GM12878 (cell line): ENCODE results near the gene TSHR. TPM values are rescaled to one million over a fixed set of nuclear protein-coding genes. Genes with fewer than 3 reads are reported as not detected.

Experiments used
- ATAC-seq: fragments of 200-7000 bp; cut with Tn5 transposase; 3 replicates; pipeline ENCODE4 v1.9.1; 2020; ENCODE audit warnings: mild to moderate bottlenecking, moderate library complexity
- BruUV-seq: library from RNA; stranded (reverse); fragments of 400-500 nt; replicated peaks from 2 replicates; lab custom pipeline; 2021; lab: Mats Ljungman, UMichigan
- CTCF ChIA-PET: fragments of 300-600 bp; sonication (Branson Sonifier 250); formaldehyde crosslinking; extraction: SDS; loops from one replicate; lab custom pipeline; 2021; ENCODE audit warnings: inconsistent platforms; lab: Yijun Ruan, JAX
- POLR2A ChIA-PET: fragments of 350-600 bp; formaldehyde crosslinking; extraction: SDS; loops from one replicate; lab custom pipeline; 2021; ENCODE audit warnings: inconsistent platforms; lab: Charles Lee
- RAD21 ChIA-PET: fragments of 300-600 bp; sonication (Branson Sonifier 250); formaldehyde crosslinking; loops from one replicate; lab custom pipeline; 2023; ENCODE audit warnings: antibody characterized with exemption; ENCODE audit not compliant: unreplicated experiment; lab: Charles Lee
- SMC1A ChIA-PET: fragments of 300-600 bp; sonication (Branson Sonifier 250); formaldehyde crosslinking; loops from one replicate; lab custom pipeline; 2023; ENCODE audit not compliant: unreplicated experiment, uncharacterized antibody; lab: Charles Lee
- DNase-seq: peaks from one replicate; pipeline ENCODE4 v3.0.0-alpha.2; 2011; ENCODE audit warnings: low read depth, low spot score
- FAIRE-seq: peaks from 3 replicates; lab custom pipeline; 2011; peaks lifted over from hg19 to GRCh38; lab: Jason Lieb, UNC
- H2AFZ ChIP-seq: 2 replicates; pipeline ENCODE4 v1.6.0; 2011; ENCODE audit warnings: low read depth, low read length, control low read depth; ENCODE audit not compliant: control insufficient read depth
- H3K27ac ChIP-seq: 2 replicates; pipeline ENCODE4 v1.5.1; 2011; ENCODE audit warnings: control low read depth; ENCODE audit not compliant: control insufficient read depth, insufficient read depth
- H3K27me3 ChIP-seq, 2 experiments: replicated peaks in 1 of 2; 2 replicates each; pipeline versions ENCODE4 v1.6.0 to v1.6.1; 2011; ENCODE audit warnings: low read length in 1 of 2; ENCODE audit not compliant: control insufficient read depth in 2 of 2, insufficient read depth in 2 of 2
- H3K36me3 ChIP-seq, 2 experiments: 2 replicates each; pipeline ENCODE4 v1.5.1; 2011; ENCODE audit warnings: low read length in 1 of 2; ENCODE audit not compliant: control insufficient read depth in 2 of 2, insufficient read depth in 2 of 2
- H3K4me1 ChIP-seq: 2 replicates; pipeline ENCODE4 v1.6.1; 2011; ENCODE audit warnings: mild to moderate bottlenecking, low read length, moderate library complexity, mixed read lengths; ENCODE audit not compliant: control insufficient read depth, insufficient read depth
- H3K4me2 ChIP-seq: 2 replicates; pipeline ENCODE4 v1.6.0; 2011; ENCODE audit warnings: control low read depth; ENCODE audit not compliant: control insufficient read depth, insufficient read depth
- H3K4me3 ChIP-seq: fragments of 200-600 bp; sonication (generic); 2 replicates; pipeline ENCODE4 v1.5.1; 2016
- H3K79me2 ChIP-seq: 2 replicates; pipeline ENCODE4 v1.6.0; 2011; ENCODE audit warnings: low read length; ENCODE audit not compliant: control insufficient read depth, insufficient read depth
- H3K9ac ChIP-seq: 2 replicates; pipeline ENCODE4 v1.8.0; 2011; ENCODE audit warnings: low read length, control low read depth, mixed read lengths; ENCODE audit not compliant: control insufficient read depth, insufficient read depth
- H3K9me3 ChIP-seq: replicated peaks from 3 replicates; pipeline ENCODE4 v1.5.1; 2011; ENCODE audit warnings: mild to moderate bottlenecking, low read length; ENCODE audit not compliant: control insufficient read depth, insufficient read depth
- H4K20me1 ChIP-seq: 2 replicates; pipeline ENCODE4 v1.6.0; 2011; ENCODE audit not compliant: control insufficient read depth, insufficient read depth
- ESRRA ChIP-seq: IDR thresholded peaks from 2 replicates; pipeline ENCODE4 v1.6.1; 2012; ENCODE audit warnings: mild to moderate bottlenecking, low read length, improper control_type of control experiment
- FOS ChIP-seq: IDR thresholded peaks from 3 replicates; pipeline ENCODE4 v1.6.1; 2011; ENCODE audit warnings: borderline replicate concordance; ENCODE audit not compliant: insufficient read length; ENCODE audit errors: extremely low read depth
- IRF4 ChIP-seq: IDR thresholded peaks from 2 replicates; pipeline ENCODE4 v1.6.1; 2011; ENCODE audit warnings: low read depth, low read length
- LARP7 ChIP-seq: fragments of 450-650 bp; IDR thresholded peaks from 2 replicates; pipeline ENCODE4 v1.6.1; 2017; ENCODE audit warnings: mild to moderate bottlenecking
- NKRF ChIP-seq: fragments of 450-650 bp; conservative IDR thresholded peaks from 2 replicates; pipeline ENCODE4 v1.6.1; 2017; ENCODE audit warnings: mild to moderate bottlenecking, moderate library complexity
- RELB ChIP-seq: fragments of 450-650 bp; IDR thresholded peaks from 2 replicates; pipeline ENCODE4 v1.6.1; 2017; ENCODE audit warnings: low read depth, mild to moderate bottlenecking, moderate library complexity
- SMAD1 ChIP-seq: fragments of 450-650 bp; IDR thresholded peaks from 2 replicates; pipeline ENCODE4 v1.6.1; 2018; ENCODE audit warnings: mild to moderate bottlenecking, low read depth; ENCODE audit not compliant: partially characterized antibody
- WGBS: methylation state at CpG from one replicate; pipeline ENCODE4 v1.1.6; 2016; ENCODE audit warnings: low lambda C conversion rate; ENCODE audit not compliant: insufficient replicate concordance, insufficient coverage; ENCODE audit errors: missing lambda C conversion rate; 5-methylcytosine and 5-hydroxymethylcytosine counted together
- in situ Hi-C: fragments of 300-500 bp; cut with MboI; formaldehyde crosslinking; loops from 9 replicates; pipeline ENCODE4 v1.14.3; 2018; ENCODE audit warnings: mixed read lengths
- intact Hi-C: fragments of 100-400 bp; cut with micrococcal nuclease; formaldehyde crosslinking; loops from one replicate; pipeline ENCODE4 v1.14.2; 2022; ENCODE audit not compliant: unreplicated experiment
- polyA plus RNA-seq, 11 experiments: library from polyadenylated mRNA; depleted of rRNA in 4 of 11; unstranded in 6 of 11; stranded (reverse) in 5 of 11; fragments of >200 nt; fragmentation: Nextera tagmentation in 4 of 11; fragmentation: Illumina TruSeq in 1 of 11; extraction: Ambion mirVana in 4 of 11; extraction: Trizol in 1 of 11; gene quantifications; 1 replicate in 1 of 11; 2 replicates in 10 of 11; pipeline versions ENCODE4 v1.2.1 to v1.2.3, GENCODE V29; 2011 to 2016; ENCODE audit warnings: inconsistent platforms in 2 of 11, missing spikeins in 2 of 11, low read depth in 1 of 11
- total RNA-seq, 4 experiments: library from RNA; depleted of rRNA in 3 of 4; stranded (reverse); fragments of >200 nt in 3 of 4; fragmentation: Illumina TruSeq in 1 of 4; extraction: Trizol in 1 of 4; gene quantifications; 2 replicates each; pipeline versions ENCODE4 v1.2.1 to v1.2.3, GENCODE V29; 2013 to 2021
- TF ChIP-seq, protein P1 (sequence below): fragments of 450-650 bp; IDR thresholded peaks from 2 replicates; pipeline ENCODE4 v1.6.1; 2018; ENCODE audit warnings: mild to moderate bottlenecking, low read depth, moderate library complexity; ENCODE audit not compliant: partially characterized antibody
- TF ChIP-seq, protein P2 (sequence below): IDR thresholded peaks from 2 replicates; pipeline ENCODE4 v1.6.1; 2012; ENCODE audit warnings: mild to moderate bottlenecking, low read depth, low read length

The TSHR gene
- total and polyA plus RNA-seq, 10 of the 15 experiments (the other 5 are each of a cell fraction or from before 2014, with no cell fraction given): 0.06 to 0.31 TPM; not detected in 8

GRCh38 chr14:81031488-81031887, 76.1 kb downstream of the TSHR start (continued):
- TF ChIP-seq, protein P1, sequence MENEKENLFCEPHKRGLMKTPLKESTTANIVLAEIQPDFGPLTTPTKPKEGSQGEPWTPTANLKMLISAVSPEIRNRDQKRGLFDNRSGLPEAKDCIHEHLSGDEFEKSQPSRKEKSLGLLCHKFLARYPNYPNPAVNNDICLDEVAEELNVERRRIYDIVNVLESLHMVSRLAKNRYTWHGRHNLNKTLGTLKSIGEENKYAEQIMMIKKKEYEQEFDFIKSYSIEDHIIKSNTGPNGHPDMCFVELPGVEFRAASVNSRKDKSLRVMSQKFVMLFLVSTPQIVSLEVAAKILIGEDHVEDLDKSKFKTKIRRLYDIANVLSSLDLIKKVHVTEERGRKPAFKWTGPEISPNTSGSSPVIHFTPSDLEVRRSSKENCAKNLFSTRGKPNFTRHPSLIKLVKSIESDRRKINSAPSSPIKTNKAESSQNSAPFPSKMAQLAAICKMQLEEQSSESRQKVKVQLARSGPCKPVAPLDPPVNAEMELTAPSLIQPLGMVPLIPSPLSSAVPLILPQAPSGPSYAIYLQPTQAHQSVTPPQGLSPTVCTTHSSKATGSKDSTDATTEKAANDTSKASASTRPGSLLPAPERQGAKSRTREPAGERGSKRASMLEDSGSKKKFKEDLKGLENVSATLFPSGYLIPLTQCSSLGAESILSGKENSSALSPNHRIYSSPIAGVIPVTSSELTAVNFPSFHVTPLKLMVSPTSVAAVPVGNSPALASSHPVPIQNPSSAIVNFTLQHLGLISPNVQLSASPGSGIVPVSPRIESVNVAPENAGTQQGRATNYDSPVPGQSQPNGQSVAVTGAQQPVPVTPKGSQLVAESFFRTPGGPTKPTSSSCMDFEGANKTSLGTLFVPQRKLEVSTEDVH: no peak
- TF ChIP-seq FOS (no peak), IRF4 (no peak), LARP7 (no peak), ESRRA (no peak)

- Histone ChIP-seq H2AFZ (no peak overlapping the region), H3K9me3 (no peaks in the 10 kb centered on the region), H3K4me1 (no peaks in the 10 kb centered on the region), H3K27ac (no peak overlapping the region), H3K36me3 (no peaks in the 10 kb centered on the region), H3K27me3 (no peaks in the 10 kb centered on the region), H4K20me1 (no peaks in the 10 kb centered on the region), H3K79me2 (no peaks in the 10 kb centered on the region), H3K4me2 (no peak overlapping the region), H3K4me3 (no peak overlapping the region), H3K9ac (no peak overlapping the region)
- 0% methylated on average over 1 of the region's 1 CpG for WGBS
- CTCF ChIA-PET: interaction anchor here (0.6 to 1.5 kb wide), 2 partner anchors 26 to 46 kb away, joined by 4 to 6 read pairs; no protein-coding TSS in a partner anchor
- SMC1A ChIA-PET: no interaction called here
- FAIRE-seq (no peak), ATAC-seq (no peak), DNase-seq (no peak)
- RAD21 ChIA-PET: no interaction called here
- in situ Hi-C loops (no loop called here), intact Hi-C loops (no loop called here)
- POLR2A ChIA-PET: interaction anchor here (0.6 kb wide), 1 partner anchor 51 kb away, joined by 3 read pairs; no protein-coding TSS in a partner anchor
- no TSS peak for BruUV-seq
- no peak for TF ChIP-seq SMAD1
- TF ChIP-seq RELB: no peak
- TF ChIP-seq NKRF: no peak
- TF ChIP-seq, protein P2, sequence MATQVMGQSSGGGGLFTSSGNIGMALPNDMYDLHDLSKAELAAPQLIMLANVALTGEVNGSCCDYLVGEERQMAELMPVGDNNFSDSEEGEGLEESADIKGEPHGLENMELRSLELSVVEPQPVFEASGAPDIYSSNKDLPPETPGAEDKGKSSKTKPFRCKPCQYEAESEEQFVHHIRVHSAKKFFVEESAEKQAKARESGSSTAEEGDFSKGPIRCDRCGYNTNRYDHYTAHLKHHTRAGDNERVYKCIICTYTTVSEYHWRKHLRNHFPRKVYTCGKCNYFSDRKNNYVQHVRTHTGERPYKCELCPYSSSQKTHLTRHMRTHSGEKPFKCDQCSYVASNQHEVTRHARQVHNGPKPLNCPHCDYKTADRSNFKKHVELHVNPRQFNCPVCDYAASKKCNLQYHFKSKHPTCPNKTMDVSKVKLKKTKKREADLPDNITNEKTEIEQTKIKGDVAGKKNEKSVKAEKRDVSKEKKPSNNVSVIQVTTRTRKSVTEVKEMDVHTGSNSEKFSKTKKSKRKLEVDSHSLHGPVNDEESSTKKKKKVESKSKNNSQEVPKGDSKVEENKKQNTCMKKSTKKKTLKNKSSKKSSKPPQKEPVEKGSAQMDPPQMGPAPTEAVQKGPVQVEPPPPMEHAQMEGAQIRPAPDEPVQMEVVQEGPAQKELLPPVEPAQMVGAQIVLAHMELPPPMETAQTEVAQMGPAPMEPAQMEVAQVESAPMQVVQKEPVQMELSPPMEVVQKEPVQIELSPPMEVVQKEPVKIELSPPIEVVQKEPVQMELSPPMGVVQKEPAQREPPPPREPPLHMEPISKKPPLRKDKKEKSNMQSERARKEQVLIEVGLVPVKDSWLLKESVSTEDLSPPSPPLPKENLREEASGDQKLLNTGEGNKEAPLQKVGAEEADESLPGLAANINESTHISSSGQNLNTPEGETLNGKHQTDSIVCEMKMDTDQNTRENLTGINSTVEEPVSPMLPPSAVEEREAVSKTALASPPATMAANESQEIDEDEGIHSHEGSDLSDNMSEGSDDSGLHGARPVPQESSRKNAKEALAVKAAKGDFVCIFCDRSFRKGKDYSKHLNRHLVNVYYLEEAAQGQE: no peak
Observed at GRCh38 chr14:81033698-81034240, 78.3 kb downstream of the TSHR start.
